Measurements from ENCODE around the gene ENTPD6.

Gene ENTPD6

DNA sequence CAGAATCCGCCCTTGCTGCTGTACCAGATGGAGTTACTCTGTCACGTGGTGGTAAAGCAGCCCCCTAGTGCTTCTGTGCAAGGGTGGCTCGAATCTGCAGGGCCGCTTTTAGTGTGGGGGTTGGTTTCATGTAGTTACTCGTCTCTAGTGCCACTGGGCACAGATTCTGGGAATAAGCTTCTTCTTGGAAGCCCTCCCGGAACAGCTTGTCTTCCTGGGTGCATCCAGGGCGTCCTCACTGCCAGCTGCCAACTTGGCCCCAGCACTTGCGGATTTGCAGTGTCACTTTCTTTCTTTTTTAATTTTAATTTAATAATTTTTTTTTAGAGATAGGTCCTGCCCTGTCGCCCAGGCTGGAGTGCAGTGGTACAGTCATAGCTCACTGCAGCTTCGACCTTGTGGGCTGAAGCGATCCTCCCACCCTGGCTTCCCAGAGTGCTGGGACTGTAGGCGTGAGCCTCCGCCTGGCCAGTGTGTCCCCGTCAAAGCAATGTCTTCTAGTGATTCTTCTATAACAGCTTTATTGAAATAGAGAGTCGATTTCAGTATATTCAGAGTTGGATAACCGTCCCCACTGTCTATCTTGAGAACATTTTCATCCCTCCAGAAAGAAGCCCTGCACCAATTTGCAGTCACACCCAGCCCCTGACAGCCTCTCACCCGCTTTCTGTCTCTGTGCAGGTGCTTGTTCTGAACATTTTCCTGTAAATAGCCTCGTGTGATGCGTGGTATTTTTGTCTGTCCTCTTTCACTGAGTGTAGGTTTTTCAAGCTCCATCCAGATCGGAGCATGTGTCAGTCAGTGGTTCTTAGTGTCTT is 78.2 kb downstream of the ENTPD6 start:
- Histone ChIP-seq H3K36me3 (peaks cover 98% of the 10 kb centered on the region), H3K27ac (peak overlapping the region; percentile 67), H3K27me3 (ENCODE audit: insufficient read depth, low read depth, severe bottlenecking) (no peaks in the 10 kb centered on the region), H3K4me3 (ENCODE audit: low read depth, low read length) (no peak overlapping the region), H3K9me3 (ENCODE audit: severe bottlenecking) (no peaks in the 10 kb centered on the region)
- DNase-seq = peak; percentile 35
- TF ChIP-seq, protein P1, sequence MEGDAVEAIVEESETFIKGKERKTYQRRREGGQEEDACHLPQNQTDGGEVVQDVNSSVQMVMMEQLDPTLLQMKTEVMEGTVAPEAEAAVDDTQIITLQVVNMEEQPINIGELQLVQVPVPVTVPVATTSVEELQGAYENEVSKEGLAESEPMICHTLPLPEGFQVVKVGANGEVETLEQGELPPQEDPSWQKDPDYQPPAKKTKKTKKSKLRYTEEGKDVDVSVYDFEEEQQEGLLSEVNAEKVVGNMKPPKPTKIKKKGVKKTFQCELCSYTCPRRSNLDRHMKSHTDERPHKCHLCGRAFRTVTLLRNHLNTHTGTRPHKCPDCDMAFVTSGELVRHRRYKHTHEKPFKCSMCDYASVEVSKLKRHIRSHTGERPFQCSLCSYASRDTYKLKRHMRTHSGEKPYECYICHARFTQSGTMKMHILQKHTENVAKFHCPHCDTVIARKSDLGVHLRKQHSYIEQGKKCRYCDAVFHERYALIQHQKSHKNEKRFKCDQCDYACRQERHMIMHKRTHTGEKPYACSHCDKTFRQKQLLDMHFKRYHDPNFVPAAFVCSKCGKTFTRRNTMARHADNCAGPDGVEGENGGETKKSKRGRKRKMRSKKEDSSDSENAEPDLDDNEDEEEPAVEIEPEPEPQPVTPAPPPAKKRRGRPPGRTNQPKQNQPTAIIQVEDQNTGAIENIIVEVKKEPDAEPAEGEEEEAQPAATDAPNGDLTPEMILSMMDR (IDR thresholded peaks at IDR 0.05; ENCODE audit: low read depth, low read length) = no peak

DNA sequence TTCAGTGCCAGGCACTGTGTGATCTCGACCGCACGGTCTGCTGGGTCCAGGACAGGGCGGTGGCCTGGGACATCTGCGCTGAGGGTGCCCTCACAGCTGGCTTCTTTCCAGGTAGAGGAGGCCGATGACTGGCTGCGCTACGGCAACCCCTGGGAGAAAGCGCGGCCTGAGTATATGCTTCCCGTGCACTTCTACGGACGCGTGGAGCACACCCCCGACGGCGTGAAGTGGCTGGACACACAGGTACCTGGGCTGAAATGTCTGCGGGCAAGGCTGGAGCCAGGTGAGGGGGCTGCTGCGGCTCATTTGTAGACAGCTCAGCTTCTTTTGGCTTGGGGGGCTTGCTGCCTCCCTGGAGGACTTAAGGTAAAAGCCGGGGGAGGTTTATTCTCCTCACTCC is 79.0 kb downstream of the ENTPD6 start:
- no peak overlapping the region for H3K4me3 ChIP-seq (ENCODE audit: low read depth, low read length)
- no peaks in the 10 kb centered on the region for H3K9me3 ChIP-seq (ENCODE audit: severe bottlenecking)
- H3K27me3 ChIP-seq (ENCODE audit: insufficient read depth, low read depth, severe bottlenecking) = no peaks in the 10 kb centered on the region
- no peak overlapping the region for H3K27ac ChIP-seq
- DNase-seq = peak; percentile 4
- TF ChIP-seq, protein P1 (IDR thresholded peaks at IDR 0.05; ENCODE audit: low read depth, low read length) = no peak
- H3K36me3 ChIP-seq = peaks cover 98% of the 10 kb centered on the region

DNA sequence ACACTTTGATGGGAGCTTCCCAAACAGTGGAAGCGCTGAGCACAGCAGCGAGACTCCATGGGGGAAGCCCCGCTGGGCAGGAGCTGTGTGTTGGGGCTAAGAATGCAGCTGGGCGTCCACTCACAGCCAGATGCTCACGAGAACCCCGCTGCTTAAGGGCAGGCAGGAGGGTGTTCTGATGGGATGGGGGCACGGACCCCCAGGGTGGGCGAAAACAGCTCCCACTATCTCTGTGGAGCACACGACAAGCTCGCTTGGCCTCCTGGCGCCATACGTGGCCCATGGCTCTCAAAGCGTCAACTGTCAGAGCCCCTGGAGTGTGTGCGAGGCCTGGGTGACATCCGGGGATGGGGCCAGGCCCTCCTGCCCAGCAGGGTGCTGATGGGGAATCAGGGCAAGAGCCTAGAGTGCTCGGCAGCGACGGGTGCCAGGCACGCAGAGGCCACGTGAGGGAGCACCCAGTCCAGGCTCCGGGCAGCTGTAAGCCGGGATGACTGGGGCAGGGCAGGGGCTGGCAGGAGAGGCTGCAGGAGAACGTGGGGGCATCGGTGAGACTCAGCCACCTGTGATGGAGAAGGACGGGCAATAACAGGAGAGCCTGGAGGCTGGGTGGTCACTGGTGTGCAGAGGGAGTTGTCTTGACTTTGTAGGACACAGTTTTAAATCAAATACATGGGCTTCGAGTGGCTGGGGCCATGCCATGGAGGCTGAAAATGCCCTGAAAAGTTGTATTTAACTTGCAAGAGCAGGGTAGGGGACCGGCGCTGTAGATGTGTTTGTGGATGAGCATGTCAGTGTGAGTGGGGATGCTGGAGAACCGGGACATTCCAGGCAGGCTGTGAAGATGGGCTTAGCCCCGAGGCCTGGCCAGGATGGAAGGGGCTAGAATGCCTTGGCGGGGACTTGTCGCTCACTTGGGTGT is 79.6 kb downstream of the ENTPD6 start:
- DNase-seq = peak; percentile 3
- H3K27ac ChIP-seq = no peak overlapping the region
- H3K27me3 ChIP-seq (ENCODE audit: insufficient read depth, low read depth, severe bottlenecking) = no peaks in the 10 kb centered on the region
- TF ChIP-seq, protein P1 (IDR thresholded peaks at IDR 0.05; ENCODE audit: low read depth, low read length) = no peak
- H3K4me3 ChIP-seq (ENCODE audit: low read depth, low read length) = no peak overlapping the region
- no peaks in the 10 kb centered on the region for H3K9me3 ChIP-seq (ENCODE audit: severe bottlenecking)
- H3K36me3 ChIP-seq = peaks cover 100% of the 10 kb centered on the region

DNA sequence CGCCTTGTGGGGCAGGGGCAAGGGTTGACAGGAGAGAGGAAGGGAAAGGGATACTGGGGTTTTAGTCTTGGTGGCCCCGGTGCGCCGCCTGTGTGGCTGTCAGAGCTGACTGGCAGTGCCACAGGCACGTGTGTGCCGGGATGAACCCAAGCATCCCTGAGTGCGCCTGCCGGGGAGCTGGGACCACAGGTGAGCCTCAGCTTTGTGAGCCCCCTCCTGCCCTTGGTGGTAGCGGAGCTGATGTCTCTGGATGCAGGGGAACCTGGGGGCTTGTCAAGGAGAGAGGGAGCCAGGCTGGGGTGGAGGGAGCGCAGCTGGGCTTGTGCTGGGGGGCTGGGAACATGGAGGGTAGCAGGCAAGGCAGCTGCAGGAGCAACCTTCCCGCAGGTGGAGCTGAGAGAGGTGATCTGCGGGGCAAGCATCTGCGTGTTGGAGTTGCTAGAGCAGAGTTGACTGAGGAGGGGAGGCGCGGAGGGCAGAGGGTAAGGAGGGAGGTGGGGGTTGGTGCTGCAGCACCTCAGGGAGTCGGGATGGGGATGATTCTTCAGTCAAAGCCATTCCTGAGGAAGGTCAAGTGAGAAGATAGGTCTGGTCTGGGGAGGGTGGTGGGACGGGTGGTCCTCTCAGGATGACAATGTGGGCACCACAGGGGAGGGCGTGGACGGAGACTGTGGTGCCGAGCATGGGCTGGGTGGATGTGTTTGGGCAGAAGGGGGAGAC is 80.5 kb downstream of the ENTPD6 start:
- TF ChIP-seq, protein P1 (IDR thresholded peaks at IDR 0.05; ENCODE audit: low read depth, low read length) = no peak
- no peaks in the 10 kb centered on the region for H3K9me3 ChIP-seq (ENCODE audit: severe bottlenecking)
- DNase-seq = peak; percentile 8
- peaks cover 100% of the 10 kb centered on the region for H3K36me3 ChIP-seq
- no peak overlapping the region for H3K27ac ChIP-seq
- H3K27me3 ChIP-seq (ENCODE audit: insufficient read depth, low read depth, severe bottlenecking) = no peaks in the 10 kb centered on the region
- no peak overlapping the region for H3K4me3 ChIP-seq (ENCODE audit: low read depth, low read length)

Data from WERI-Rb-1 (cell line).